ENCODE measurements around the gene DCX.

The DCX gene

DNA sequence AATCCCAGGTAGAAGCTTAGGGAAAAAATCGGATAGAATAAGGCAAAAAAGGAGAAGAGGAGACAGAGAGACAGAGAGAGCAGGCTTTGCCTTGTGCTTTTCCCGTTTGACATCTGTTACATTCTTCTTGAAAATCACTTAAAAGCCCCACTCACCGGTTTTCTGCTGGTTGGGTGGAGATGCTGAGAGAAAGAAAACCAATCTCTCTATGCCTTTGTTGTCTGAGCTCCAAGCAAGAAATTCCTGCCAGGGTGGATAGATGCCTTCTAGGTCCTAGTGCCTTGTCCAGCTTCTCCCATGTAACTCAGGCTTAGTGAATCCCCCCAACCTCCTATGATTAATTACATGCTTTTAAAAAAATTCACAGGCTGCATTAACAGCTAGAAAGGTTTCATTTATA, at the start of gene DCX:
Gene DCX (minus strand): TSS at position 210 of the 400 bp plus-strand sequence. CDS start 1,794 bp downstream, outside the sequence.
- no peak for DNase-seq

DNA sequence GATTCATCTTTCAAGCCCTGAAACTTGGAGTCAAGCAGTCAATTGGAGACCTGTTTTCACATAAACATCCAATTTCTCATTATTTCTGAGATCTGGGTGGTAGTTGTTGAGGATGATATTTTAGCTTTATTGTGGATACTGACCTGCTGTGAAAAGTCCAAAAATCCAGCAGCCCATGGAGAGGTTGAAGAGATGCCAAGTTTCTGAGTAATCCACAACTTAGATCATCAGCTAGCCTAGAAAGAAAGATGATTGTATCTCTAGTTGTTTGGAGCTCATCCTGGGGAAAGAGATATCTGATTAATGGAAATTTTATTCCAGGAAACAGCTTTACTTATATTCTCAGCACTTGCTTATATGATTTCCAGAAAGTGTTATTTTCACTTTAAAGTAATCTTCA, 48.6 kb upstream of the DCX start:
- no peak for DNase-seq

DNA sequence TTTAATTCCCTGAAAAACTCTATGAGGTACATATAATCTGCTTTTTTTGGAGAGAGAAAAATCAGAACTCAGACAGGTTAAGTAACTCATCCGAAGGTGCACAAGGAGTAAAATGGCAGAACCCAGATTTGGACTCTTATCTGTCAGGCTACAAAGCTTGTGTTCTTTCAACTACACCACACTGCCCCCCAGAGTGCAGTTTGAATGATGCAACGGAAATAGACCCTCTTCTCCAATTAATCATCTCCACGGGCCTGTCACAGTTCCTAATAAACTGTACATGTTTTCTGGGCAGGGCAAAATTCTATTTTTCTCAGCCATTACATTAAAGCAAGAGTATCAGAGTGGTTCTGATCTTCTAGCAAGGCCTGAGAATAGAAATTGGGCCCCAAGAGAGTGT, 35.3 kb upstream of the DCX start:
- DNase-seq: peak; percentile 11

DNA sequence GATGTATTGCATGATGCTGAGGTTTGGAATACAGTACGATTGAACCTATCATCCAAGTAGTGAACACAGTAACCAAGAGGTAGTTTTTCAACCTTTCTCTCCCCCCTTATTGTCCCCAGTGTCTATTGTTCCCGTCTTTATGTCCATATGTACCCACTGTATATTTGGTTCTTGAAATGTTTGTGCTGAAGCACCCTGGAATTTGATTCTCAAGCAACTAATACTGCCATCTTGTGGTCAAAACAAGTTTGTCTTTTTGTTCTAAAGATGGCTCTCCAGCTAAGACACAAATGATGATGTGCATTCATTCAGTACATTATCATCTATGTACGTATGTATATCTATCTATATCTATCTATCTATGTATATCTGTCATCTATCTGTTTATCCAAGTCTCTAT, 33.5 kb upstream of the DCX start:
- peak; percentile 20 for DNase-seq

DNA sequence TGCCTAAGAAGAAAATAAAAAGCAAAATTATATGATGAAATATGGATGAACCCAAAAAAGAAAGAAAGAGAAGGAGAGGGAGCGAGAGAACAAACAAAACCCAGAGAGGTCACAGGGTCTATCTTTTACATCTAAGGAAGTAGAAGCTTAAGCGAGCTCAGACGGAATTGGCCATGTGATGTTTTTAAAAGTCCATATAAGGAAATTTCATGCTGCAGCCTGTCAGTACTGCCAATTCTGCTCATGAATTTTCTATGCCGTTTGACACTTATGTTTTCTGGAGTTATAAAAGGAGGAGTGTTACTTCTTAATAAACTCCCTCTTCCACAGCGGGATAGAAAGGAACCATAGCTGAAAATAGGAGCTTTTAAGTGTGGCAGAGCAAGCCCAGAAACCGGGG, 32.9 kb upstream of the DCX start:
- no peak for DNase-seq

DNA sequence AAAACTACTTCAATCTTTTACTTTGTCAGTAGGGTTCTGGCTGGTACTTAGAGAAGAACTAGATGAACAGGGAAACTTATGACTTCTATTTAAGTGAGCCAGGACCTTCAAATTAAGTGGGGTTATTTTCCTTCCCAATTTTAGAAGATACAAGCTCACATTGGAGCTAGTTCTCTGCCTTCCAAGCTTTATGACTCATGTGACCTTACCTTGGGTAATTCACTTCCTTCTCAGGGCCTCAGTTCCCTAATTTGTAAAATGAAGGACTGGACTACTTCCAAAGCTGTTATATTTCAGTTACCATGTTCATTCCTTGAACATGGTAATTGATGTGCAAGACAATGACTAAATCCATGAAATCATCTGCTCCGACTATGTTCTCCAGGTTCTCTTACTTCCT, 32.0 kb upstream of the DCX start:
- no peak for DNase-seq

DNA sequence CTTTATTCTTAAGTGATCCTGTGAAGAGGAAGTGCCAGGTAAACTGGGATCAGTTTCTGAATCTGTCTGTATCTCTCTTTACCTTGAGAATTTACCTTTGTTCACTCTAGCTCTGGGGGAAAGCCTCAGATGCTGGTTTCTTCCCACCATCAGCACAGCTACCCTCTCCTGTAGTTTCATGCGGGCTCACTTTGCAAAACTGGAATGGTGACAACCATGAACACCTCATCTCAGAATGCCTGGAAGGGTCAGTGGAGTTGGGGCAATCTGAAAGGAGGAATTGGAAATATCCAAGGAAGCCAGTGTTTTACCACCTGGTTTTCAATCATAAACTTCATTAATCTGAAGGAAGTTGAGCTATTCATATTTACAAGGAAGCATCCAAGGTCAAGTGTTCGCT, 30.8 kb upstream of the DCX start:
- no peak for DNase-seq

DNA sequence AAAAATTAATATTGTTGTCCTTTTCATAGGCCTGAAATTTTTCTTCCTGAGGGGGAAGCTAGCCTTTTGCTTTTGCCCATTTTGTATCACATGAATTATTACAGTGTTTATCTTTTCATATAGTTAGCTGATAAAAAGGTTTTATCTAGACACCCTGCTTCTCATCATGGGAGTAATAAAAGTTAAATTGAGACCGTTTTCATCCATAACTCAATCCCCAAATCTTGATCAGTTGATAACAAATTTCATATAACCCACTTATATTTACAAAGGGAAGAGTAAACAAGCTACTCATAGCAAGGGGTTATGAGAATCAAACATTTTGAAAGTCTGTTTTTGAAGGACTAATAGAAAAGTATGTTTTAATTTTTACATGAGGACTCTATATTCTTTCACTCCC, 23.5 kb upstream of the DCX start:
- DNase-seq: no peak

DNA sequence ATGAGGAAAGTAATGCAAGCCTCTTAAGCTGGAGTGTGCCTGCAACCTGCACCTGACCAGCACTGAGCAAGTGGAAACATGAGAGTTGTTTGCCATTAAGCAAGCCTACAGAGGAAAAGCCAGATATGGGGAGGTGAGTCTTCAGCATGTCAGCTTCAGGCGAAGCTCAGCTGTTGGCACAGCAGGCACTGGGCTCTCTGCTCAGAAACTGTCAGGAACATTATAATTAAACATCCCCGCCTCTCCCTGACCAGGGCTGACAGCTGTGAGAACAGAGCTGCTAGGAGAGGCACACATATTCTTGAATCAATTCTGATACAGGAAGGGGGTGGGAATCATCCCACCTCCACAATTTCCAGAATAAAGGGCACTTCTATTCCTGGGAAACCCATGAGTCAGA, 19.0 kb upstream of the DCX start:
- peak; percentile 20 for DNase-seq

DNA sequence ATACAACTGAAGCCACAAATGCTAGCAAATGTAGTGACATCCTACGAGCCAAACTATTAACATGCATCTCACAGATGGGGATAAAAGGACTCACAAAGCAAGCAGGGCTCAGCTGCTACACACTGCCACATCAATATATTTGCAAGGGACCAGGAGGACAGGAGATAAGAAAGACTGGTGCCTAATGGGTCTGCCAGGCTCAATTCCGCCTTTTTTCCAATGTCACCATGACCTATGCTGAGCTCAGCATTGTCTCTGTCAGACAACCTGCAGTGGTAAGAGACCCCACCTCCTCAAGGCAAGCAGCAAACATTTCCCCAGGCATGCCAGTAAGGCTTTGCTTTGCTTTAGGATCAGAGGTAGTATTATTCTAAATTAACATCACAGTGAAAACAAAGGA, 435 bp downstream of the DCX start:
- DNase-seq: no peak

DNA sequence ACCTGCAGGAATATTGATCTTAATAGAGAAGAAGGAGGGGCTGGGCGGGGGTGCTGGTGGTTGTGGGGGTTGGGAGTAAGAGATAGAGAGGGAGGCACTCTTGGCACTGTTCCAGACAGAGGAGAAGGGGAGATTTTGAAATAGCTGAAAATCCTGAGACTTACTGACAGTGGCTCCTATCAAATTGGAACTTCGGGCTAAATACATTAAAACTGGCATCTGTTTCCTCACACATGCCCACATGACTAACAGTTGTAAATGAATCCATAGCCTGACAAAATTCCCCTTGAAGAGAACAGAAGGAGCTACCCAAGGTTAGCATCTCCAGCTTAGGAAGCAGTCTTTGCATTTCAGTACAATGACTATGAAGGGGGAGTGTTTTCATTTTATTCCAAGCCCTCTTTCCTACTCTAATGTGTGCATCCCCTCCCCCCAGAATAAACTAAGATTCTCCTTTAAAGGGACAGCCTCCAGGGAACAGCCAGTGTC, 1.4 kb downstream of the DCX start:
- DNase-seq: no peak

DNA sequence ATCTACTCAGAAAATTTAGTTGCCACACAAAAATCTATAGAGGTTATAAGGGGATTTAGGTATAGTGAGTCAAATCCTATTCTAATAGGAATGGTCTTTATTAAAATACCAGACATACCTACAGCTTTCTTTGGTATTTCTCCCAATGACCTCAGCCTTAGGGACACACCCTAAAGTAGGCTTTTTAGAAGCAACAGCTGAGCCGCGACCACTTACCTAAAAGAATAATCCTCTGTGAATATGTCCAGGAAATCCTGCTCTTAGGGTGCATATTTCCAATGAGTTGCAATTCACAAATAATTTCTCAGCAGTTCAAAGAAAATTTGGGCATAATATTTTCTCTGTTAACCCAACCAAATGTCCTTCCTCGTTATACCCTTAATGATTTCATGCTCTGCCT, 2.7 kb downstream of the DCX start:
- DNase-seq: no peak

DNA sequence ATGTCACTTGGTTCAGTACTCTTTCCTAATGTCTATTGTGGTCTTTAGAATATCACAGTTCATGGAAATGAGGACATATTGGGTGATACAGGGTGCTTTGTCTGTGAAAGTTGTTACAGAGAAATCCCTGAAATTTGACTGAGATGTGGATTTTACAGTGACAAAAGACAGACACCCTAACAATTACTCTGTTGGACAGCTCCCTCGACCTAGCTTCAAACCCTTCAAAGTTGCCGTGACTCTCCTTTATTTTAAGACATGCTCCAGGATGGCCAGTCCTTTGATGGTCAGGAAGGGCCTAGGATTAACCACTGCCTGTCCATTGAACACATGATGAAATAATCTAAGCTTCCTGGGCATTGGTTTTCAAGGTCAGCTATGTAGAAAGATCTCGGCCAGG, 4.0 kb downstream of the DCX start:
- no peak for DNase-seq

DNA sequence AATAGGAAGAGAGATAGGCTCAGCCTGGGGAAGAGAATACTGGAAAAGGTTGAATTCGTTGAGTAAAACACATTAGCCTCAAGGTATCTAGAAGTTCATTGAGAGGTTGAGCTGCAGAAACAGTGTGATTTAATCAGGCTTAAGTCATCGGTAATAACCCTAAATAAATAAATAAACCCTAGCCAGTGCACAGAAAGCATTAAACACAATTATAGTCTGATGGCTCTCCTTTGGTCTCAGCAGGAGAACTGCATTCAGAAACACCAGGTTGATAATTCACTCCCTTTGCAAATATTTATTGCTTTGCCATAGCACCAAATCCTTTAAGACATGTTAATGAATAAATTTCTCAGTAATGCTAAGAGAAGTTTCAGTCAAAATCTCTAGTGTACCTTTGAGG, 9.6 kb downstream of the DCX start:
- no peak for DNase-seq

DNA sequence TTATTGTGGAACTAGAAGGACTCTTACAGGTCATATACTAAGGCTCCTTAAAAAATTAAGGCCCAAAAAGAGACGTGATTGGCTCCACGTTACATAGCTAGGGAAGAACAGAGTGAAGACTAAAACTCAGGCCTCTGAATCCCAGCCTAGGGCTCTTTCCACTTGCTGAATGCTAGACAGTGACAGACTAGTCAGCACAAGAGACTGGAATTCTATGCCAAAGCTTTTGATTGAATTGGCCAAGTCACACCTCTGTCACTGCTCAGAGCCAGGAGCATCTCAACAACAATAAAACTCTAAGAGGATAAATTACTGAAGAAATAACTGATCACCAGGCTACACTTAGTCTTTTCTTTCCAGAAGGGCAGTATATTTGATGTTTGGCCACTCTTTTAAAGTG, 16.8 kb downstream of the DCX start:
- no peak for DNase-seq

DNA sequence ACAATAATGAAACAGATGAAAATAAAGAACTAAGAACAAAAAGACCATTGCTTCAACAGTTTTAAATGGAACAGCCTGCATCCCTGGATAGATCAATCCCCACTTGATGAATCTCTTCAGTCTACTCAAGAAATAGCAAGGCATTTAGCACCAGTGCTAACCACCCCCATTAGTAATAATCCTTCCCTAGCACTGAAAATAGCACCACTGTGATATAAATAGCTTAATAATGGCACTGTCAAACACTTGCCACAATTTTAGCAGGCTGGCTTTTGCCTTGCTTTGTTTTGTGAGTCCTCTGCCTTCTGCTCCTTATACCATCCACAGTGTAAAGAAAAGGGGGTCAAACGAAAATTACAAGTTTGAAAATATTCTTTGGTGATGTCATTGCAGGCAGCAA, 17.4 kb downstream of the DCX start:
- no peak for DNase-seq

DNA sequence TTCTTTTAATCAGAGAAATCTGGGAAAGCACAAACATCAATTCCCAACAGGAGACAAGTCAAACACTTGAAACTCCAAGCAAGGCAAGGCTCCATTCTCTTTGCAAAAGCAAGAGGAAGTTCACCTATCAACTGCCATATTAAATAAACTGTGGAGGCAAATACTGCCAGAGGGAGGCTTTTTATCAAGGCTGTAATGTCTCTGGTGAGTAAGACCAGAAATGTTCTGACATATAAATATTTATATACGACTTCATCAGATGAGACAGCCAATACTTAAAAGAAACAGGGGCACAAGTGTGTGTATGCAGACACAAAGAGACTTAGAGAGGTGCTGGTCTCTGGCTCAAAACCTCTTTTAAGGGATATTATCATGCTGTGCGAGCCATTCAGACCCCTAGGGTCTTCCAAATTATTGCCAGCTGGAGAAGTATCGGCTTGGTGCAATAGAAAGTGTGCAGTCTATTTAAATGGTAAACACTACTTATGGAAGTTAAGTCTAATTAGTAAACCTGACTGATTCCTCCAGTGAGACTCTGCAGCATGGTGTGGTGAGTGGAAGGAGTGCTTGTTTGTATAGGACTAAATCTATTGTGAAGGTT, 24.4 kb downstream of the DCX start:
- peak; percentile 52 for DNase-seq

DNA sequence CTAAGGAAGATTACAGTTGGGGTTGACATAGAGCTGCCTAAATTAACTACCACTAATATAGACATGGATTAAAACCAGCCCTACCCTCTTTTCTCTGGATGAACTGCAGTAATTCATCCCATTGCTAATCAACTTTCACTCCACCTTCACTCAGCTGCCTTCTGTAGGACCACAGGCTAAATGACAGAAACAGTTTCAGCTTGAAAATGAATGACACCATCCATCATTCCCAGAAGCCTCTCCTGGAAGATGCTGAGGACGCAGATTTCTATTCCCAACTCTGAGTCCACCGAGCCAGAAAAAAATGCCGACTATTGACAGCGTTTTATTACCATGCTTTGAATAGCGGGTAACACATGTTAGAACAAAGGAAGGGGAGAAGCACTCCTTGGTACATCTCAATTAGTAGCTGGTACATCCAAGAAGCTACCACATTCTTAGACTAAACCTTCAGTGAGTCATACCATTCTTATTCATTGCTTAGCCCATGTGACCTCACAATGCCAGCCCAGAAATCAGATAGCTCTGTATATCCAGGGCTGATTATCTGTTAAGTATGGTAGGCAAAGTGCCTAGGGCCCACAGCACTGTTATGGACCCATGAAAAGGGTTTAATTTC, 25.3 kb downstream of the DCX start:
- no peak for DNase-seq

DNA sequence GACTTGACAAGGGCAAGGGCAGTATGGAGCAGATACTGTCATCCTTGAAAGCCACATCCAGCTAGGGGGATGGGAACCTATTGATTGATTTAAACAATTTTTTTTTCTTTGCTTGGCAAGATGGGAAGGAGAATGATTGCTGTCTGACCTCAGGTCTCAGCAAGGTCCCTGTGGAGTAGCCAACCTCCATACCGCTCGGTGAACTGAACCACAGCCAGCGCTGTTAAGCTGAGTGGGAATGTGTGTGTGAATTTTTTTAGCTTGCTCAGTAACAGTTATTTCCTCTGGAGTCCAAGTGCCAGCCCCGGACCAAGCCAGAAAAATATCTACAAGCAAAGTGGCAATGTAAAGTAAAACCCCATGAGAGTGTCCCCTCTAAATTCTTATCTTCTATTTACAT, 25.9 kb downstream of the DCX start:
- no peak for DNase-seq

DNA sequence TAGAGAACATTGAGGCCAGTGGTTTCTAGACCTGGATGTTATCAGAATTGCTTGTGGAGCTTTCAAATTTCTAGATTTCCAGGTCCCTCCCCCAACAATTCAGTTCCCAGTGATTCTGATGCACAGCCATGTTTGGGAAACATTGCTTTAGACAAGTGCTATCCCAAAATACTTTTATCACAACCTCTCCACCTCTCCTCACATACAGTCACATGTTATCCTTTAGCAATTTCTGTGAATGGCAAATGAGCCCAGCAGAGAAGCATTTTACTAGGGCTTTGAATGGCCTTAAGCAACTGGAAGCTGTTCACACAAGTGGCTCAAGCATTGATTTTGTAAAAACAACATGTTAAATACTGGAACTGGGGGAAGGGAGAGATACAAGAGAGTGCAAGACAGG, 29.7 kb downstream of the DCX start:
- no peak for DNase-seq

DNA sequence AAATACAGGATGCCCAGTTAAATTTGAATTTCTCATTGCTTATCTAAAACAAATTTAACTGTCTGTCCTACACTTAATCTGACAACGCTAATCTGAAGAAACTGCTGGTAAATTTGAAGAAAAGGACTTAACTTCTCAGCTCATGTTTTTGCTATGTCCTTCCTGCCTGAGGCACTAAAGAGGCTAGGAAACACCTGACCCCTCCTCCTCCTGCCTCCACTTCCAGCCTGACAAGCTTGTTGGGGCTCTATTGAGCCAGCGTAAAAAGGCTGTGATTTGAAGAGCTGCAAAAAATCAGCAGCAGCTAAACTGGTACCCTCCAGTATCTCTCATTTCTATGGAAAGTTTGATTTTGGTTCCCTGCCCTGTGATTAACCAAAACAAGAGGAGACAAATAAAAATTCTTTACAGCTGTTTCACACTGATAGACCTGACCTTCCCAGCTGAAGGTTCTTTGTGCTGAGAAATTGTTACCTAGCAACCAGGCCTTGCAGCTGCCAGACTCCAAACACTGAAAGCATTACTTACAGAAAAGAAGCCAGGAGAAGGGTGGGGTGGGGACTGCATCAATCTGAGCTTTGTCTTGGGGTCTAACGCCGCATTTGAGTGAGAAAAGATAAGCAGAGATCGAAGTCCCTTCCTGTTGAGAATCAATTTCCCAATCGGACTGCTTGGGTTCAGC, 35.0 kb downstream of the DCX start:
- peak; percentile 45 for DNase-seq

DNA sequence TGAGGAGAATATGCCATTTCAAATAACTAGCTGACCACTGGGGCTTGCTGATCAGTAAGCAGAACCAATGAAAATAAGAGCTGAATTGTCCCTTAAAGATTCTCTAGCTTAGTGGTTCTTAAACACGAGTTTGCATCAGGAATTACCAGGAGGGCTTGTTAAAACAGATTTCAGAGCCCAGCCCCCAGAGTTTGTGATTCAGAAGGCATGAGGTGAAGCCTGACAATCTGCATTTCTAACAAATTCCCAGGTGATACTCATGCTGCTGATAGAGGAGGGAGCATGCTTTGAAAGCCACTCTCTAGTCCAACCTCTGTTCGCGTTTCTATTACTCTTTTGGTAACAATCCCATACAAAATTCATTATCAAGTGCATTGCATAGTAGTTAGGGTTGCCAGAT, 35.5 kb downstream of the DCX start:
- no peak for DNase-seq

DNA sequence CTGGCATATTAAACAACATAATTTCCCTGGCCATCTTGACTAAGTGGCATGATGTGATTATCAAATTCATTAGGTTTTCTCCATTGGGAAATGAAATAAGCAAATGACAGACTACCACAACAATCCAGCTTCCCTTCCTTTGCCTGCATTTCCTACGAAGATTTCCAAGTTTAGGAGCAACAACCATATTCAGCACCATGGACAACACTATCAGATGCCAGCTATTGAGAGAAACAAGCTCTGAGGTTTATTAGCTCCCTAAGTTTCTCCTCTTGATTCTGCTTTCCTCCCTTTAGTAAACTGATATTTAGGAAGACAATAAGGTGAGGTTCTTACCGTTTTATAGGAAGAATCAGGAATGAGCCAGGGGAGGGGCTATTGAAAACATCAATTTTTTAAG, 36.2 kb downstream of the DCX start:
- no peak for DNase-seq

DNA sequence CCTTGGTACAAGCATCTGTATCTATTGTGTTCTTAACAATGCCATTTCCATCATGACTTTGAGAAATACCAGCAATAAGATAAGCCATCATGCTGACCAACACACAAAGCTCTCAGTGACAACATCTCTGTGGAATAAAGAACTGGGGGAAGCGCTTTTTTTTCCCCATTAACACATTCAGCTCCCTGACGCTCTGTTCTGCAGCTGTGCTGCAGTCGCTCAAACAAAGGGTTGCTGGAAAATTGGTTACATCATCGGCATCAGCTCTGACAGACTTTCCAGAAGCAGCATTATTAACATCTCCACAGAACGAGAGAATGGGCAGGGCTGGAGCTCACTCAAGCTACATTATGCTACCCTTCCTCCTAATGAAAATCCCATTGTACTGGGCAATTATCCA, 39.9 kb downstream of the DCX start:
- DNase-seq: peak; percentile 15

Measured in DMS153 (cell line).